ENCODE data around the gene LRRC8C.

DNA sequence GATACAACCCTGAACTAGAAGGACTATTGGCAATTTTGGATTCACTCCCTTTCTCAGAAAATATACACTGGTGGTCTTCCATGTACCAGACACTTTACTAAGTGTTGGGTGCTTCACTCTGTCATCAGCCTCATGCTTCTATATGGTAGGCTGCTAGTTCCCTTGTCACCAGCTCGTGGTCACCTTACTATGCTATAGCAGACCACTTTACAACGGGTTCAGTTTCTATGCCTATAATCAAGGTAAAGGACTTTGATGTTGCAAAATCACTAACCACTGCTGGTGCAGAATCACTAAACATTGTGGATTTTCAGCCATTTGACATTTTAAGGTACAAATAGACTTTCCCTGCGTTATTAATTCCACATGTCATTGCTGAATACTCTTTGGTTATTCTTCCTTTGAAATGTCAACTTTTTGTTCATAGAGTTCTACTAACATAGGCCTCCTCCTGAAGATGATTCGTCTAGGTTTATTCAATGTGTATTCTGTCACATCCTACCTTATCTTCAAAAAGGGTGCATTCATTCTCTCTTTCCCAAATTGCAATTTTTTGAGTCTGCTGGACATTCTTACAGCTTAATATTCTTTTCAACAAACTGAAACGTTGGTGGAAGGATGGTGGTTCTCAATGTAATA is 78.3 kb downstream of the LRRC8C start:
- TF ChIP-seq, protein P1, sequence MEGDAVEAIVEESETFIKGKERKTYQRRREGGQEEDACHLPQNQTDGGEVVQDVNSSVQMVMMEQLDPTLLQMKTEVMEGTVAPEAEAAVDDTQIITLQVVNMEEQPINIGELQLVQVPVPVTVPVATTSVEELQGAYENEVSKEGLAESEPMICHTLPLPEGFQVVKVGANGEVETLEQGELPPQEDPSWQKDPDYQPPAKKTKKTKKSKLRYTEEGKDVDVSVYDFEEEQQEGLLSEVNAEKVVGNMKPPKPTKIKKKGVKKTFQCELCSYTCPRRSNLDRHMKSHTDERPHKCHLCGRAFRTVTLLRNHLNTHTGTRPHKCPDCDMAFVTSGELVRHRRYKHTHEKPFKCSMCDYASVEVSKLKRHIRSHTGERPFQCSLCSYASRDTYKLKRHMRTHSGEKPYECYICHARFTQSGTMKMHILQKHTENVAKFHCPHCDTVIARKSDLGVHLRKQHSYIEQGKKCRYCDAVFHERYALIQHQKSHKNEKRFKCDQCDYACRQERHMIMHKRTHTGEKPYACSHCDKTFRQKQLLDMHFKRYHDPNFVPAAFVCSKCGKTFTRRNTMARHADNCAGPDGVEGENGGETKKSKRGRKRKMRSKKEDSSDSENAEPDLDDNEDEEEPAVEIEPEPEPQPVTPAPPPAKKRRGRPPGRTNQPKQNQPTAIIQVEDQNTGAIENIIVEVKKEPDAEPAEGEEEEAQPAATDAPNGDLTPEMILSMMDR (IDR thresholded peaks at IDR 0.05), result no peak
- no peak for TF ChIP-seq POLR2A (IDR thresholded peaks at IDR 0.05)
- no peak for TF ChIP-seq POLR2AphosphoS5 (IDR thresholded peaks at IDR 0.05)
- no peak for TF ChIP-seq EP300 (IDR thresholded peaks at IDR 0.05)

Measured in upper lobe of left lung (tissue), 4 donors.